Pancreas (tissue), 10 donors: ENCODE data around the gene RC3H1. TPM values are rescaled to one million over a fixed set of nuclear protein-coding genes. Genes with fewer than 3 reads are reported as not detected.

Experiments
- ATAC-seq, 4 donors: fragments of 200-7000 bp; cut with Tn5 transposase; one replicate each; pipeline versions ENCODE4 v1.8.0 to v1.9.1; 2020; ENCODE audit warnings: mild to moderate bottlenecking in 4 of 4, moderate library complexity in 4 of 4
- DNase-seq, 6 donors: peaks; one replicate each; pipeline ENCODE4 v3.0.0-alpha.2; 2020
- FAIRE-seq: peaks from 2 replicates; lab custom pipeline; 2012; peaks lifted over from hg19 to GRCh38; lab: Jason Lieb, UNC
- H3K27ac ChIP-seq, 4 donors: fragments of 200-600 bp; sonication (generic); 1 replicate in 3 of 4; 2 replicates in 1 of 4; pipeline versions ENCODE4 v1.5.0 to v1.8.0; 2020
- H3K27me3 ChIP-seq, 4 donors: fragments of 200-600 bp; one replicate each; pipeline ENCODE4 v1.8.0; 2021
- H3K36me3 ChIP-seq, 3 donors: fragments of 200-600 bp; sonication (generic) in 1 of 3; one replicate each; pipeline versions ENCODE4 v1.5.0 to v1.8.0; 2020 to 2021
- H3K4me1 ChIP-seq, 3 donors: fragments of 200-600 bp; one replicate each; pipeline ENCODE4 v1.8.0; 2021
- H3K4me3 ChIP-seq, 4 donors: fragments of 200-600 bp; sonication (generic) in 2 of 4; one replicate each; pipeline versions ENCODE4 v1.5.0 to v1.8.0; 2020 to 2021
- H3K9me3 ChIP-seq, 4 donors: fragments of 200-600 bp; one replicate each; pipeline ENCODE4 v1.8.0; 2021
- CTCF ChIP-seq, 4 donors: fragments of 200-600 bp; sonication (generic) in 3 of 4; IDR thresholded peaks; one replicate each; pipeline versions ENCODE4 v1.5.0 to v1.8.0; 2021; ENCODE audit warnings: antibody characterized with exemption in 4 of 4
- WGBS, 2 donors: extraction: QIAGEN DNeasy Blood & Tissue Kit; methylation state at CpG; one replicate each; pipeline ENCODE4 v1.1.7; 2013; 5-methylcytosine and 5-hydroxymethylcytosine counted together
- intact Hi-C, 3 donors: fragments of 100-400 bp; cut with DNase I; formaldehyde crosslinking; loops; one replicate each; pipeline versions ENCODE4 v1.11.1 to v1.14.2; 2022
- polyA plus RNA-seq, 2 donors: library from polyadenylated mRNA; stranded (reverse); fragments of 200-250 nt; gene quantifications; one replicate each; pipeline ENCODE4 v1.2.3, GENCODE V29; 2013
- total RNA-seq, 6 donors: library from RNA; stranded (reverse); fragmentation: NEBNext Ultra II Directional in 4 of 6; extraction: Animal tissue kit (Norgen Biotek cat#: 25700) in 4 of 6; gene quantifications; one replicate each; pipeline versions ENCODE4 v1.2.1 to v1.2.4, GENCODE V29; 2021 to 2023
- donor health status: healthy with polysubstance abuse.
- donor health status: DM: no; HTN: no; CAD: no; lungs with moderate emphysema.
- donor health status: DM: no; HTN: no; CAD: no.
- donor health status: control.
- donor health status: control.
- donor health status: Bipolar disorder and iron deficiency.
- donor health status: DM: yes; HTN: yes; CAD: no.
- donor health status: DM: no; HTN: no; CAD: no.
- donor health status: DM: no; HTN: no; CAD: no.
- donor health status: DM: yes; HTN: yes; CAD: no.

The RC3H1 gene
- total and polyA plus RNA-seq, 8 donors = 2.7 to 27.9 (median 14.9) TPM

DNA sequence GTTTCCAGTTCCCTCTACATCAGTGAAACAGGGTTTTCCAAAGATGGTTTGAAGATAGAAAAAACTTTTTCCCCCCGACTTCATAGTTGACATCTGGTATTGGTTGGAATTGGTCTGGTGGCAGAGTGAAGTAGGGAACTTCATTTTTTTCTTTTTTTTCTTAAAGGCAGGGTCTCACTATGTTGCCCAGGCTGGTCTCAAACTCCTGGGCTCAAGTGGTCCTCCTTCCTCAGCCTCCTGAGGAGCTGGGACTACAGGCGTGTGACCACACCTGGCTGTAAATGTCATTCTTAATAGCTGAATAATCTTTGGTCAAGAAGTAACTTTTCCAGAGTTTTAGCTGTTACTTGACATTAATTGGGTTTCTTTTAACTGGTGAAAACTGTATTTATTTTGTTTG is 132.3 kb downstream of the RC3H1 start:
- intact Hi-C loops = no loop called here

GRCh38 chr1:173888749-173889148 is 133.4 kb downstream of the RC3H1 start:
- peaks cover 0 to 18% (median 9%) of the 10 kb centered on the region in 3 donors for H3K36me3 ChIP-seq
- H3K27me3 ChIP-seq = no peaks in the 10 kb centered on the region
- H3K4me3 ChIP-seq = no peak overlapping the region
- H3K27ac ChIP-seq = no peak overlapping the region
- no peak for TF ChIP-seq CTCF (IDR thresholded peaks at IDR 0.05)
- ATAC-seq (no peak), FAIRE-seq (no peak), DNase-seq (no peak)
- no peaks in the 10 kb centered on the region for H3K4me1 ChIP-seq
- intact Hi-C loops = no loop called here
- H3K9me3 ChIP-seq = no peaks in the 10 kb centered on the region

More for the DNA sequence above, 132.3 kb downstream of the RC3H1 start:
- H3K4me3 ChIP-seq = no peak overlapping the region
- no peaks in the 10 kb centered on the region for H3K4me1 ChIP-seq
- no peaks in the 10 kb centered on the region for H3K9me3 ChIP-seq
- 93 to 100% methylated on average over 2 of the region's 2 CpGs for WGBS, 2 donors
- H3K27me3 ChIP-seq = no peaks in the 10 kb centered on the region
- no peak for ATAC-seq
- FAIRE-seq = no peak
- DNase-seq = no peak
- TF ChIP-seq CTCF (IDR thresholded peaks at IDR 0.05) = no peak
- peaks cover 0 to 18% (median 9%) of the 10 kb centered on the region in 3 donors for H3K36me3 ChIP-seq
- H3K27ac ChIP-seq = no peak overlapping the region

DNA sequence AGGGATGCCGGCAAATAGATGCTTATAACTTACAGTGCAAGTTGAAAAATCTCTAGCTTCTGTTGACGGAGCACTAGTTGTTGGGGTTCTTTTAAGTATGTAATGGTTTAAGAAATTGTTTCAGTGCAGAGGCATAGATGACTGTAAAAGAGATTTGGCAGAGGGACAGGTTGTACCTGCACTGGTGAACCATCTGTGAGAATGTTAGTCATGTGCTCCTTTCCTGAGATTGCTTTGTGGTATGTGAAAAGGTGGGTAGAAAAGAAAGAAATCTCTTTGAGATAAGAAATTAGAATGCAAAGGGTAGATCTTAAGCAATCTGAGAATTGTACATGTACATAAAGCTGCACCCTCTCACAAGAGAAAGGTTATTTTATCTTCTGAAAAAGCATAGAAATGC is 134.5 kb downstream of the RC3H1 start:
- Histone ChIP-seq H3K9me3 (no peaks in the 10 kb centered on the region), H3K4me3 (no peak overlapping the region), H3K36me3 (peaks cover 0 to 18% (median 9%) of the 10 kb centered on the region in 3 donors), H3K4me1 (no peaks in the 10 kb centered on the region), H3K27ac (no peak overlapping the region), H3K27me3 (no peaks in the 10 kb centered on the region)
- TF ChIP-seq CTCF (IDR thresholded peaks at IDR 0.05) = no peak
- no peak for ATAC-seq
- DNase-seq = no peak
- intact Hi-C loops = no loop called here
- 97% methylated on average over 2 of the region's 2 CpGs for WGBS, 2 donors
- no peak for FAIRE-seq

DNA sequence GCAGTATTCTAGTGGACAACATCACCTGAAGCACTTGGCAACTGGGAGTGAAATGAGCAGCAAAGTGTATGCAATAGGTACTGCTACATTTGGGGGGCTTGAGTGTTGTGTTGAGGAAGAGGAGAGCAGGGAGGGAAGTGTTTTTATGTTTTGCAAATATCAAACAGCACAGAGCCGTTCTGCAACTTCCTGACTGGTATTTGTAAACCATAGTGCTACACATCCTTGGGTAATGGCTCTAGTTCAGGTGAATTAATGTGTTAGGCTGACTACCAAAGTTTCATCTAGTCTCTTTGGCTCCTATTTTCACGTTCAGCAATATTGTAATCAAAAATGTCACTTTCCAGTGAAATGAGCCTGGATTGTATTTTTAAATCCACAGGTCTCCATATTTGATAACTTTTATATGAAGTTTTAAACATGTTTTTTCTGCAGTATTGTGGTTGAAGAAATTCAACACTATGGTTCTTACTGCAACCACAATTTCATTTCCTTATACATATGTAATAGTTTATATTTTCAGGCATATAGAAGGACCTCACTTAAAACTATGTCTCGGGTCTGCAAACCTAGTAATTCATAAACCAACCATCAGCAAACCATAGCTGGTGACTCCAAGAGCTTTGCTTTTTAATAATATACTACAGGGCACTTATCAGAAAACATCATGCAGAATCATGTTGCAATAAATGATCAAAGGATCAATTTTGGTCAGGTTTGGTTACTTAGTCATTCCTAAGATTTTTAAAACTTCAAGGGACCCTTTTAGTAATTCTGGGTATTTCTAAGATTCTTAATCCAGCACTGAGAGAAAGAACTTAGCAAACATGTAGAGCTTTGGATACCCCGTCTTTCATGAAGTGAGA is 135.2 kb downstream of the RC3H1 start:
- 84 to 90% methylated on average over 4 of the region's 4 CpGs for WGBS, 2 donors
- DNase-seq (no peak), ATAC-seq (no peak), FAIRE-seq (no peak)
- TF ChIP-seq CTCF (IDR thresholded peaks at IDR 0.05) = no peak
- intact Hi-C loops = no loop called here
- Histone ChIP-seq H3K27me3 (no peaks in the 10 kb centered on the region), H3K27ac (no peak overlapping the region), H3K9me3 (no peaks in the 10 kb centered on the region), H3K4me3 (no peak overlapping the region), H3K36me3 (peaks cover 0 to 18% (median 9%) of the 10 kb centered on the region in 3 donors), H3K4me1 (no peaks in the 10 kb centered on the region)

DNA sequence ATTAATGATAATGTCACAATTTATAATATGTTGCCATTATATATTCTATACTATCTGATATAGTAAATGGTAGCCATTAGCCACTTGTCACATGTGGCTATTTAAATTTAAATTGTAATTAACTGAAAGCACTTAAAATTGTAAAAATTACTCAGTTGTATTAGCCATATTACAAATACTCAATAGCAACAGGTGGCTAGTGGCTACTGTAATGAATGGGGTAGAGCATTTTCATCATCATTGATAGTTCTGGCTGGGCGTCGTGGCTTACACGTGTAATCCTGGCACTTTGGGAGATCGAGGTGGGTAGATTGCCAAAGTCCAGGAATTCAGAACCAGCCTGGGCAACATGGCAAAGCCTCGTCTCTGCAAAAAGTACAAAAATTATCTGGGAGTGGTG is 137.5 kb downstream of the RC3H1 start:
- no peaks in the 10 kb centered on the region for H3K27me3 ChIP-seq
- ATAC-seq = no peak
- no peak for TF ChIP-seq CTCF (IDR thresholded peaks at IDR 0.05)
- DNase-seq = no peak
- intact Hi-C loops = no loop called here
- H3K4me3 ChIP-seq = no peak overlapping the region
- WGBS, 2 donors = 93 to 94% methylated on average over 5 of the region's 5 CpGs
- no peaks in the 10 kb centered on the region for H3K9me3 ChIP-seq
- no peak for FAIRE-seq
- H3K27ac ChIP-seq = no peak overlapping the region
- no peaks in the 10 kb centered on the region for H3K4me1 ChIP-seq
- peaks cover 0 to 18% (median 9%) of the 10 kb centered on the region in 3 donors for H3K36me3 ChIP-seq
